HG03025 (cell line): ENCODE measurements around the gene AKT3.
"Not testable (repeated sequence)": the region's sequence is repeated elsewhere in the genome, so short reads cannot be mapped to it uniquely, and the experiment has no call there.

Experiments
- ATAC-seq: cut with Tn5 transposase; IDR thresholded peaks from one replicate; pipeline ENCODE4 v1.9.1; 2021; ENCODE audit warnings: mild to moderate bottlenecking, moderate library complexity; ENCODE audit not compliant: unreplicated experiment, low FRiP score

AKT3 gene

DNA sequence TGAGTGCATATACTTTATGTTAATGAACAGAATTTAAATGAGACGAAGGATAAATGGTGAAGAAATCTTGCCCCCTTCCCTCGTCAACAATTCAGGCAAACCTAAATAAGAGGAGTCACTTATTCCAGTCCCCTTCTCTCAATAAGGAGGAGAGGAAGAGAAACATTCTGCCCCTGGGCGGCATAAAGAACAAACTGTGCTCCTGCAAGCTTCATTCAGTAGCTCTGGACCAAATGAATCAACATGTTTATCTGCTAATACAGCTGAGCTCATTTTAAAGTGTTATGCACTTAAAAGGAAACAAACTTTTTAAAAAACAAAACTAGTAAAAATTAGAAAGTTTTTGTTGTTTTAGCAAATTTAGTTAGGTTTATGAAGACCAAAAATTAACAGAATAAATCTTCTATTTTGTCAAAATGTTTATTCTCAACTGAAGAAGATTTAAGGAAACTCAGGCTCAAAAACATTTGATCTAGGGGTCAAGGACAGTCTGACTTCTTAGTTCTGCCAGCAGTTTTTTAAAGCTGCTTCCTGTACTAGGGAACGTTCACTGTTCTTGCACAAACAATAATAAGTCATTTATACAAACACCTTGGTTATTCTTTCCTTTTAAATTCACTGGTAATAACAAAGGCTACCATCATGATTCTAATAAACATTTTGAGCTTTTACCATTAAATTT lies 58.3 kb downstream of the AKT3 start:
- no peak for ATAC-seq

DNA sequence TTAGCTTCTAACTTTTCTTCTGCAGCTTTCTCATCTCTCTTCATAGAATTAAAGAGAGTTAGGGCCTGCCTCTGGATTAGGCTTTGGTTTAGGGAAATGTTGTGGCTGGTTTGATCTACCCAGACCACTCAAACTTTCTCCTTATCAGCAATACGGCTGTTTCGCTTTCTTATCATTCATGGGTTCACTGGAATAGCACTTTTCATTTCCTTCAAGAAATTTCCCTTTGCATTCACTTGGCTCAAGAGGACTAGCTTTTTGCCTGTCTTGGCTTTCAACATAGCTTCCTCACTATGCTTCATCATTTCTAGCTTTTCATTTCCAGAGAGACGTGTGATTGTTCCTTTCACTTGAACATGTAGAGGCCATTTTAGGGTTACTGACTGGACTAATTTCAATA lies 59.6 kb downstream of the AKT3 start:
- ATAC-seq: no peak

DNA sequence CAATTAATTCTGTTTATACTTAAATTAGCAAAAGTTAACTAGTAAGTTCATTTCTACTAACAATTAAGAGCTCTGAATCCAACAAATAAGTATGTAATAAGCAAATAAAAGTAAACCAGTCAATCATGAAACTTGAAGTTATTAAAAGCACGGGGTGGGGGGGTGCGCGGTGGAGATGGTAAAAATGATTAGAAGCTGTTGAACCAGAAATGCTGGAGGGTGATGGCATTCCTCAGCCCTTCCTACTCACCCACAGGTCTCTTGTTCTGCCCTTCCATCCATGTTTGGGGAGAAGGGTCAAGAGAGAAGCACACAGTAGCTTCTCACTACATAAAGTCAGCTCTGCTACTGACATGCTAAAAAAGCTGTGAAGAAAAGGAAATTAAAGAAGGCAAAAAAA lies 63.5 kb downstream of the AKT3 start:
- no peak for ATAC-seq

DNA sequence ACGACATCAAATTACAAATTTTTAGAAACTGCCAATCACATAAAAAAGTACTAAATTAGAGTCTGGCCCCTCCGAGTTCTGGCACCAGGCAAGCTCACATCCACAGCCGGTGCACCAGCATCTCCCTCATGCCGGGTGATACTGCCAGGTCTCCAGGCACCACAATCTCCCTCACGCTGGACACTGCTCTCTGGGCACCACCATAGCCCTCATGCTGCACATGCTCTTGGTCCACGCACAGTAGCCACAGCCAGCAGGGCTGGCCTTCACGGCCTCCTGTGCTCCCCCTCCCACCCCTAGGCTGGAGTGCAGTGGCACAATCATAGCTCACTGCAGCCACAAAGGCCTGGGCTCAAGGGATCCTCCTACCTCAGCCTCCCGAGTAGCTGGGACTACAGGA lies 65.5 kb downstream of the AKT3 start:
- ATAC-seq: no peak

DNA sequence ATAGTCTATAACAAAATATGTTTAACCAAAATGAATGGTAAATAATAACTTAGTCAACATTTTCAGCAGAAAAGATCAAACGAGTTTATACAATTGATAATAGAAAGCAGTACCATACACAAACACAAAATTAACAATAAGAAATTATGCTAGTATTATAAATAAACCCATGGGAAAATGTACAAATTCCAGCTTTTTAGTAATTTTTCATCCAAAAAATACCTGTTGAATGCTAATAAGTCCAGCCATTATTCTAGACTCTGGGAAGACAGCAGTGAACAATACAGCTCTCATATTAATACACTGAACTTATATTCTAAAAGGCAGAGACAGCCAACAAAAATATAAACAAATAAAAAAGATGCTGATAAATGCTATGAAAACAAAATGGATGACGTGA lies 66.3 kb downstream of the AKT3 start:
- no peak for ATAC-seq

DNA sequence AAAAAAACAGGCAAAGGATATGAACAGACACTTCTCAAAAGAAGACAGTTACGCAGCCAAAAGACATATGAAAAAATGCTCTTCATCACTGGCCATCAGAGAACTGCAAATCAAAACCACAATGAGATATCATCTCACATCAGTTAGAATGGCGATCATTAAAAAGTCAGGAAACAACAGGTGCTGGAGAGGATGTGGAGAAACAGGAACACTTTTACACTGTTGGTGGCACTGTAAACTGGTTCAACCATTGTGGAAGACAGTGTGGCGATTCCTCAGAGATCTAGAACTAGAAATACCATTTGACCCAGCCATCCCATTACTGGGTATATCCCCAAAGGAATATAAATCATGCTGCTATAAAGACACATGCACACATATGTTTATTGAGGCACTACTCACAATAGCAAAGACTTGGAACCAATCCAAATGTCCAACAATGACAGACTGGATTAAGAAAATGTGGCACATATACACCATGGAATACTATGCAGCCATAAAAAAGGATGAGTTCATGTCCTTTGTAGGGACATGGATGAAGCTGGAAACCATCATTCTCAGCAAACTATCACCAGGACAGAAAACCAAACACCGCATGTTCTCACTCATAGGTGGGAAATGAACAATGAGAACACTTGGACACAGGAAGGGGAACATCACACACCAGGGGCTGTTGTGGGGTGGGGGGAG lies 77.5 kb downstream of the AKT3 start:
- not testable (repeated sequence) for ATAC-seq

DNA sequence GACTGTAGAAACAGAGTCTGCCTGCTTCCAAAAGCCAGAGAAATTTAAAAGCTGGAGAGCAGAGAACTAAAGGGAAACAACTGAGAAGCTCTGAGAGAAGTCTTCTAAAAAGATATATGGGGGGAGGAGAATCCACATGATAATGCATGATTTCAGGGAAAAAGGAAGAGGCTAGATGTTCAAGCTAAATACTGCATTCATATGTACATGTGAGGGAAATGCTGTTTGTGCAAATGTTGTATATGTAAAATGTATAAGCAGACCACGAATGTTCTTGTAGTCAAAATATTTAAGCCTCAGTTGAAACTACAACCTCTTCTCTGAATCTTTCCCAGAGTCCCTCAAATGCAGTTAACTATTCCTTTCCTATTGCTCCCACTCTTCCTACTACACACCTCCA lies 79.2 kb downstream of the AKT3 start:
- ATAC-seq: no peak

DNA sequence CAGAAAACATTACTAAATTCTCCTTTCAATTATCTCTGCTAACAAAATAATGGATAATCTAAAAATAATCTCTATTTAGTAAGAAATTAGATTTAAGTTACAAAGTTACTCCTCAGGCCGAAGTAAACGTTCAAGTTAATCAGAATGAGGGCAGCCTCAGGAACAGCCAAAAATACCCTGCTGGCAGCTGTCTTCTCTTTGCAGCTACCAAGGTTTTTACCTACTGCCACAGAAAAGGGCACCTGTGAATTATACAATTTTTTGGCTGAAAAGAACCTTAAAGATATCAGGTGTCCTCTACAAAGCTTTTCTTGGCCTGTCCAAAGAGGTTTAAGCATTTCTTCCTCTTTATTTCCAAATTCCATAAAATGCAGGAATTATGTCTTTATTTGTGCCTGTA lies 84.4 kb downstream of the AKT3 start:
- no peak for ATAC-seq

DNA sequence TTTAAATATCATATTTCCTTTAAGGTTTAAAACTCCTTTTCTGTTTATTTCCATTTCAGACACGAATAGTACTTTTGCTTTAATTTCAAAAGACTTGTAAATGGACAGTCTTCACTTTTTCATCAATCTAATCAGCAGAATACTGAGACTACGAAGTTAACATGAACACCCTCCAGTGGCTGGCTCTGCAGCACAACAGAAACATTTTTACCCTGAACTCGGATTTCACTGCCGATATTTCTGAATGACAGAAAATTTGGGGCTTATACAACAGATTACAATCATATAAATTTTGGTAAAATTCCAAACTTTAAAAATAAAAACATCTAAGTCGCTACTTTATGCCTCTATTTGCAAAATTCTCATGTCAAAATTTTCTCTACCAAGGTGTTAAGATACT lies 86.2 kb downstream of the AKT3 start:
- ATAC-seq: no peak

DNA sequence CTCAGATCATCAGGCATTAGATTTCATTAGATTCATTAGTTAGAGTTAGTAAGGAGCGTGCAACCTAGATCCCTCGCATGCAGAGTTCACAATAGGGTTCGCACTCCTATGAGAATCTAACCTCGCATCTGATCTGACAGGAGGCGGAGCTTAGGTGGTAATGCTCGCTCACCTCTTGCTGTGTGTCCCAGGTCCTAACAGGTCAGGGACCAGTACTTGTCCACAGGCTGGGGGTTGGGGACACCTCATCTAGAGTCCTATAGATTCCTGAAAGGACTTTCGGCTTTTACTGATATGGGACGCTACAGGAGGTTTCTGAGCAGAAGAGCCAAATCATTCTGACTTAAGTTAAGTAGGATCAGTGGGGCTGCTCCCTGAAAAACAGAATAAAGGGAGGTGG lies 91.4 kb downstream of the AKT3 start:
- no peak for ATAC-seq

DNA sequence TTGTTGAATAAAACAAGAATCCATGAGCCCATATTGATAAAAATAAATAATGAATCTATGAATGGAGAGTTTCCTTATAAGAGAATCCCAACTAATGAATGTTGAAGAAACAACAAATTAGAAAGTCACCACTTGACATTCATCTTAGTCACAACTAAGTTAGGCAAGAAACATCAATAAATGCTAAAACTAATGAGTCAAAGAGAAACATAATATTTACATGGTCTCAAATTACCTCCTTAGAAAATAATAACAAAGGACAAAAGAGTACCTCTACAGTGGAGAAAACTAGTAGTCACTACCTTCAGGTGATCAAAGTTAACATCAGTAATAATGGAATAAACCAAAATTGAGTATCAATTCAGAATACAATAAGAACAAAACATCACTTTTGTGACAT lies 93.5 kb downstream of the AKT3 start:
- no peak for ATAC-seq

DNA sequence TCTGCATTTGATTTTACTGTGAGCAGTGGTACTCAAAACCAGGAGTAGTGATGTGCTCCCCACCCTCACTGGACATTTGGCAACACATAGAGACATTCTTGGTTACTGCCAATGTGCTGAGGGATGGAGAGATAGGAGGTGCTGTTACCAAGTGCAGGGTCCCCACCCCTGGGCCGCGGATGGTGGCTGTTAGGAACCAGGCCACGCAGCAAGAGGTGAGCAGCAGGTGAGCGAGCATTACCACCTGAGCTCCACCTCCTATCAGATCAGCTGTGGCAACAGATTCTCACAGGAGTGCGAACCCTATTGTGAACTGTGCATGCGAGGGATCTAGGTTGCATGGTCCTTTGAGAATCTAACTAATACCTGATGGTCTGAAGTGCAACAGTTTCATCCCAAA lies 95.7 kb downstream of the AKT3 start:
- no peak for ATAC-seq

DNA sequence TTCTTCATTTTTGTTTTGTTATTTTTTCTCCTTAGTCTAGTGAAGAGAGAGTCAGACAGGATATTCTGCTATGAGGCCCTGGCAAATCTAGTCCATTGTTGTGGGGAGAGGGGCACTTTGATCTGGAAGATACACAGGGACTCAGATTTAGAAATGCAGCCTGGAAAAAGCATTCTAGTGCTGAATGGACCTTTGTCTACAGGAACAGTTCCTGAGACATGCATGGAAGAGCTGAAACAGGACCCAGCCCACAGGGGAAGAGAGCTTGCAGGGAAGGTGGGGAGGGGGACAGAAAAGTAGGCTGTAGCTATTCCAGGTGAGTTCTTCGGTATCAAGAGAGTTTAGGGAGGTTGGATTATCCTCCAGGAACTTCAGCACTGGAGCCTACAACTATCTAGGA lies 98.5 kb downstream of the AKT3 start:
- ATAC-seq: no peak

DNA sequence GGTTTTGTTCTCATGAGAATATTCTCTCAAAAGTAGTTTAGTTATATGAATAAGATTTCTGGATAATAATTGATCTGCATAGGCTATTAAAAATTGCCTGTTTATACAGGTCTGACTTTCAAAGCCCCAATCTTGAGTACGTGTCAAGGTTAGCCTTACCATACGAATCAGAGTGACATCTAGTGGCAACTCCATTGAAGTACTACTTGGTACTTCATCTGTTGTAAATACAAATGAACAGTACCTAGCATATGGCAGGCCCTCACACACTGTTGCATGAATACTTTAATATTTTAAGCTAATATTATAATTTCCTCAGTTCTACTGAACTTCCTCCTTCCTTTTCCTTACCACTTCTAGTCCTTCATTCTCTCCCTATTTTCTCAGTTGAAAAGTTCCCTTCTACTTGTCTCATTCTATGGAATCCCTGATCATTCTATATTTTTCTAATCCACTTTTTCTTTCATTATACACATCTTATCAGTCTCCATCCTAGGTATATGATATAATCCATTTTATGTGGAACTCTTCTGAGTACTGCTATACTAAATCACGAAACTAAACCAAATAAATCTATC lies 101.2 kb downstream of the AKT3 start:
- ATAC-seq: peak; percentile 82

DNA sequence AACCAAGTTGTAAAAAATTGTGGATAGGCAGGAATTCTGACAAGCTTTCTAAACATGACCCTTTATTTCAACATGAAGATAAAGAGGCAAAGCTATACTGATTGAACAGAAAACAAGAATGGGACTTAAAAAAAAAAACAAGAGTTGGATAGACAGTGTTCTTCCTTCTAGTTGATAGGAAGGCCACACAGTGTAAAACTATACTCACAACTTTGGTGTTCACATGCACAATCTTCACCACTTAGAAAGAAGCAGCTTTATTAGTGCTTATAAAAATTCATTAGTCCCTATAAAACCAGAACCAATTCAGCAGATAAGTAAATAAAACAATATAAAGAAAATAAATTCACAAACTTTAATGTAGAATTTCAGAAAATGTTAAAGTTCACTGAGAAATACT lies 101.8 kb downstream of the AKT3 start:
- no peak for ATAC-seq

DNA sequence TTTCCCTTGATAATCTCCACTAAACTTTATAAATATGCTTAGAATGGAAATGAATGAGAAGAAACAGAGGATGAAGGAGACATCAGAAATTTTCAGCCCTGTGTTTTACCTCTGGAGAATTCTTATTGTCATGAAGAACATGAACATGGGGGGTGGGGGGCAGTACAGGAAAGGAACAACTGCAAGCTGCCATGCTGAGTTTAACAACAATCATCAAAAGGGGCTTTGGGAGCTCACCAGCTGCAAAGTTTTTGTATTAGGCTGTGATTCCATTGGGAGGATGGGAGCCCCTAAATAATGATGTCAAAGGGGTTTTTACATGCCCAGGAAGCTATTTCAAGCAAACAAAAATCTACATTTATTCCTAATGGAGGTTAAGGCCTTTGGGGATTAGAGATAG lies 103.3 kb downstream of the AKT3 start:
- ATAC-seq: no peak

DNA sequence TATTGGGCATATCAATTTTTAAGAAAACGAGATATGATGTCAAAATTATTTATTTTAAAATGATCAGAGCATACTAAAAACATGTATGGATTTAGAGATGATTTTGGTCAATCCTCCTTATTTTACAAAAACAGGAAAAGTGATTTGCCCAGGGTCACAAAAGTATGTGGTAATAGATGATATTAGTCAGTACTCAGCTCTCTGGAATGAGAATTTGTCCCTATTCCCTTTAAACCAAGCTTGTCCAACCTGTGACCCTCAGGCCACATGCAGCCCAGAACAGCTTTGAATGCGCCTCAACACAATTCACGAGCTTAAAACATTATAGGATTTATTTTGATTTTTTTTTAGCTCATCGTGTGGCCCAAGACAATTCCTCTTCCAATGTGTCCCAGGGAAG lies 104.7 kb downstream of the AKT3 start:
- no peak for ATAC-seq

DNA sequence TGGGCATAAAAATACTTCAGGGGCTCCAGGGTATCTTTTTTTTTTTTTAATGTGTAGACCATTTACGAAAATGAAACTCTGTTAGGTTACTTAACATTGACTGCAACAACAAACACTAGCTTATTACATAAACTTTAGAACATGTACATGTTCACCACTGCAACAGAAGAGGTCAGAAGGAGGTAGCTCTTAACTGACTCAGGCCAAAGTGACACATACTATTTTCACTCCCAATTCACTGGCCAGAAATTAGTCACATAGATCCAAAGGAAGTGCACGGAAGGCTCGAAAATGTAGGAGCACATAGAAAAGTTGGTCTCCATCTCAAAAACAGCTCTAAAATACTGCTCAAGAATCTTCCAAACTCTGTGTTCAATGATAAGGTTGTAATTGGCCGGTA lies 107.2 kb downstream of the AKT3 start:
- ATAC-seq: no peak

DNA sequence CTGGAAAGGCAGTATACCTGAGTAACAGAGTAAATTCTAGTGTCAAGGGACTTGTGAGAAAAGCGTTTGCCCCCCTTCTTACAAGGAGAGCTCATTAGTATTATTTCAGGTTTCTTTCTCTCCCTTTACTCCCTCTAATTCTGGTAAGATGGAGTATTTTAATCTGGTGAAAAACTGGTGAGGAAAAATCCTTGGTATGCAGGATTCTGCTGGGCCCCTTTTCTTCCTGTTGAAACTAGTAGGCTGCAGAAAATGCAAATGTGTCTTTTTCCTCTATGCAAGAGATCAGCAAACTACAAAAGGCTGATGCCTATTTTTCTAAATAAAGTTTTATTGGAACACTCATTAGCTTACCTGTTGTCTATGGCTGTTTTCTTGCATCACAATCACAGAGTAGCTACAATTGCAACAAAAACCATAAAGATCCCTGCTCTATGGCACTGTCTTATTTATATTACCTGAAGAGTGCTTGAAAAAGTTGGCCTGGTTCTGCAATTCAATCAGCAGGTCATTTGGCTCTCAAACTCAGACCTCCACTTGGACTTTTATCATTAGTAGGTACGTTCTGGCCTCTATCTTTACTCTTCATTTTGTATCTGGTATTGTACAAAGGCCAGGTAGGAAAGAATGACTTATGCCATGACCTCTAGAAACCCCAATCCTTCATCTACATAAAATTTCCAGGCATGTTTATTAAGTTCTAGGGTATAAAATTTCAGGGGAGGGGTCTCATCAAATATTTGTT lies 109.6 kb downstream of the AKT3 start:
- ATAC-seq: no peak

DNA sequence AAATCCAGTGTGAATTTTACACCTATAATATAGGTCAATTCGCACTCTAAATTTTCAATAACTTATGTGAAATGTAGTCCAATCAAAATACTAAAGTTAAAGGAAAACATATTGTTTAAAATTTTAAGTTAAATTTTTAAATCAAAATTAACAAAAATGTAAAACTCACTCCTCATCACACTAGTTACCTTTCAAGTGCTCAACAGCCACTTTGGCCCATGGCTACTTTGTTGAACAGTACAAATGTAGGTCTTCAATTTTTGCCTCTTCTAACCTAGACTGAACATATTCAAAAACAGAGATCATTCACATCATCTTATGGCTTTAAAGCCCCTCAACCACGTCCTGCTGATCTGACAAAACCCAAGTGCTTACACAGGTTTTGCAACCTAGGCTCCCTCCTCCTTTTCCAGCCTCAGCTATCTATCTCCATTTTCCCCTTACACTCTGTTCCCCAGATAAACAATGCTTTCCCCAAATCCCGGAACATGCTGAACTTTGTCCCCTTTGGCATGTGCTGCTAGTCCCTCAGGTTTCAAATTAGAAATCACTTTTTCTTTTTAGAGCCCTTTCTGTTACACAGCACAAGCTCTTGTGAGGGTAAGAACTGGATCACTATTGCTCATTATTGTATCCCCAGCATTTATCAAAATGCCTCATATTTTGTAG lies 110.6 kb downstream of the AKT3 start:
- no peak for ATAC-seq

DNA sequence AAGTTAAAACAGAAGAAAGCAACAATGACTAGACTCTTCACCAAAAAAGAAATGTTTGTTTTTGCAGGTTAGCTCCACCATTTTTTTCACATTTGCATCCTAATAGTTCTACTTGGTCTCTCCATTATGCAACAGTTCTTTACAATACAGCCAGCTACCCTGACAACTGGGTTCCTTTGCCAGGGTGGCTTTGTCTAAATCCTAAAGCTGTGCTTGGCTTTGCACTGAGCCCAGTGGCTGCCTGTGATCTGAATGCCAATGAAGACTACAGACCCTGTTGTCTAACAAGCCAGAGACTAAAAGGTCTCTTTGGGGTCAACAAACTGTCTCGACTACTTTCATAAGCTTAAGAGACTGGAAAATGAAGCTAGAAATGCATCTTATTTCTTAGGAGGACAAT lies 112.0 kb downstream of the AKT3 start:
- ATAC-seq: no peak
